Ascending aorta (tissue), 2 donors: Measurements from ENCODE around the gene AFAP1L2. TPM values are rescaled to one million over a fixed set of nuclear protein-coding genes. Genes with fewer than 3 reads are reported as not detected.

Experiments used
- DNase-seq, 2 donors: peaks; one replicate each; pipeline ENCODE4 v3.0.0-alpha.2; 2019; ENCODE audit warnings: low spot score in 2 of 2
- H3K27ac ChIP-seq, 2 donors: fragments of 200-600 bp; sonication (generic); one replicate each; pipeline ENCODE4 v1.5.1; 2016 to 2017; ENCODE audit warnings: mild to moderate bottlenecking in 1 of 2
- H3K27me3 ChIP-seq: fragments of 200-600 bp; sonication (generic); one replicate; pipeline ENCODE4 v1.5.1; 2017
- H3K36me3 ChIP-seq, 2 donors: fragments of 200-600 bp; sonication (generic); one replicate each; pipeline ENCODE4 v1.5.1; 2016
- H3K4me1 ChIP-seq, 2 donors: fragments of 200-600 bp; sonication (generic); one replicate each; pipeline ENCODE4 v1.5.1; 2016 to 2017; ENCODE audit warnings: mild to moderate bottlenecking in 1 of 2
- H3K4me3 ChIP-seq, 2 donors: fragments of 200-600 bp; sonication (generic); one replicate each; pipeline ENCODE4 v1.5.1; 2016 to 2017; ENCODE audit warnings: mild to moderate bottlenecking in 1 of 2
- H3K9me3 ChIP-seq, 2 donors: fragments of 200-600 bp; sonication (generic); one replicate each; pipeline ENCODE4 v1.5.1; 2016
- intact Hi-C: fragments of 100-400 bp; cut with DNase I; formaldehyde crosslinking; loops from one replicate; pipeline ENCODE4 v1.15.1; 2023
- total RNA-seq: library from RNA; depleted of rRNA; stranded (reverse); fragments of >200 nt; gene quantifications from one replicate; pipeline ENCODE4 v1.1.0, GENCODE V29; 2016
- TF ChIP-seq, protein P1 (sequence below), 3 experiments: fragments of 200-600 bp in 2 of 3; fragments of 450-650 bp in 1 of 3; sonication (generic) in 2 of 3; IDR thresholded peaks; one replicate each; pipeline ENCODE4 v1.5.1; 2016 to 2019; ENCODE audit warnings: antibody characterized with exemption in 3 of 3, mild to moderate bottlenecking in 1 of 3, moderate library complexity in 1 of 3

The AFAP1L2 gene
- total RNA-seq, 1 donor from 2014 or later = 30.4 TPM

DNA sequence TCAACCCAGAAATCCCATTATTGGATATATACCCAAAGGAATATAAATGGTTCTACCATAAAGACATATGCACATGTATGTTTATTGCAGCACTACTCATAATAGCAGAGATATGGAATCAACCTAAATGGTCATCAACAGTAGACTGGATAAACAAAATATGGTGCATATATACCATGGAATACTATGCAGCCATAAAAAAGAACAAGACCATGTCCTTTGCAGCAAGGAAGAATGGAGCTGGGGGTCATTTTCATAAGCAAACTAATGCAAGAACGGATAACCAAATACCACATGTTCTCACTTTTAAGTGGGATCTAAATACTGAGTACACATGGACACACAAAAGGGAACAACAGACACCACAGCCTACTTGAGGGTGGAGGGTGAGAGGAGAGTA is 2.2 kb upstream of the AFAP1L2 start:
- no peaks in the 10 kb centered on the region for H3K36me3 ChIP-seq
- H3K4me1 ChIP-seq = peaks cover 0 to 10% of the 10 kb centered on the region in 2 donors
- intact Hi-C loops = no loop called here
- H3K27ac ChIP-seq = no peak overlapping the region
- TF ChIP-seq, protein P1, sequence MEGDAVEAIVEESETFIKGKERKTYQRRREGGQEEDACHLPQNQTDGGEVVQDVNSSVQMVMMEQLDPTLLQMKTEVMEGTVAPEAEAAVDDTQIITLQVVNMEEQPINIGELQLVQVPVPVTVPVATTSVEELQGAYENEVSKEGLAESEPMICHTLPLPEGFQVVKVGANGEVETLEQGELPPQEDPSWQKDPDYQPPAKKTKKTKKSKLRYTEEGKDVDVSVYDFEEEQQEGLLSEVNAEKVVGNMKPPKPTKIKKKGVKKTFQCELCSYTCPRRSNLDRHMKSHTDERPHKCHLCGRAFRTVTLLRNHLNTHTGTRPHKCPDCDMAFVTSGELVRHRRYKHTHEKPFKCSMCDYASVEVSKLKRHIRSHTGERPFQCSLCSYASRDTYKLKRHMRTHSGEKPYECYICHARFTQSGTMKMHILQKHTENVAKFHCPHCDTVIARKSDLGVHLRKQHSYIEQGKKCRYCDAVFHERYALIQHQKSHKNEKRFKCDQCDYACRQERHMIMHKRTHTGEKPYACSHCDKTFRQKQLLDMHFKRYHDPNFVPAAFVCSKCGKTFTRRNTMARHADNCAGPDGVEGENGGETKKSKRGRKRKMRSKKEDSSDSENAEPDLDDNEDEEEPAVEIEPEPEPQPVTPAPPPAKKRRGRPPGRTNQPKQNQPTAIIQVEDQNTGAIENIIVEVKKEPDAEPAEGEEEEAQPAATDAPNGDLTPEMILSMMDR (IDR thresholded peaks at IDR 0.05) = no peak
- no peak overlapping the region for H3K4me3 ChIP-seq
- no peaks in the 10 kb centered on the region for H3K9me3 ChIP-seq
- H3K27me3 ChIP-seq = no peaks in the 10 kb centered on the region
- DNase-seq = no peak

DNA sequence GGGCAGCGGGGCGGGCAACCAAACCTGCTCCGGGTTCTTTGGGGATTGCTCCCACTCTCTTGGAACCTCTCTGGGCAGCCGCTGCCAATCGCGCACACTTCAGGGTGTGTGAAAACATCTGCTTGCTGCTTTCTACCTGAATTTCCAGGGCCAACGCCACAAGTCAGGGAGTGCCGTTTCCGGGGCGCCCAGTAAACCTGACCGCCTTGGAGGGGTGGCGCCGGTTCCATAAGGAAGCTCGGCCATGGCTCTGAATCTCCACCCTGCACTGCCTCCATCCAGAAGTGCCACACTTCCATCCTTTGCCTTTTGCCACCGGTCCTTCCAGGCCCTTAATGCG is 679 bp upstream of the AFAP1L2 start:
- H3K4me1 ChIP-seq = peaks cover 0 to 10% of the 10 kb centered on the region in 2 donors
- H3K27me3 ChIP-seq = no peaks in the 10 kb centered on the region
- H3K4me3 ChIP-seq = peak overlapping the region; percentile 66 to 72
- TF ChIP-seq, protein P1 (IDR thresholded peaks at IDR 0.05) = no peak
- H3K9me3 ChIP-seq = no peaks in the 10 kb centered on the region
- H3K27ac ChIP-seq = peak overlapping the region in 1 of 2 donors; percentile 4
- H3K36me3 ChIP-seq = no peaks in the 10 kb centered on the region
- intact Hi-C loops = loop anchor here (2.0 kb wide), 1 partner anchor 72 kb away; no protein-coding TSS in a partner anchor
- DNase-seq = peak in 1 of 2 donors; percentile 61

DNA sequence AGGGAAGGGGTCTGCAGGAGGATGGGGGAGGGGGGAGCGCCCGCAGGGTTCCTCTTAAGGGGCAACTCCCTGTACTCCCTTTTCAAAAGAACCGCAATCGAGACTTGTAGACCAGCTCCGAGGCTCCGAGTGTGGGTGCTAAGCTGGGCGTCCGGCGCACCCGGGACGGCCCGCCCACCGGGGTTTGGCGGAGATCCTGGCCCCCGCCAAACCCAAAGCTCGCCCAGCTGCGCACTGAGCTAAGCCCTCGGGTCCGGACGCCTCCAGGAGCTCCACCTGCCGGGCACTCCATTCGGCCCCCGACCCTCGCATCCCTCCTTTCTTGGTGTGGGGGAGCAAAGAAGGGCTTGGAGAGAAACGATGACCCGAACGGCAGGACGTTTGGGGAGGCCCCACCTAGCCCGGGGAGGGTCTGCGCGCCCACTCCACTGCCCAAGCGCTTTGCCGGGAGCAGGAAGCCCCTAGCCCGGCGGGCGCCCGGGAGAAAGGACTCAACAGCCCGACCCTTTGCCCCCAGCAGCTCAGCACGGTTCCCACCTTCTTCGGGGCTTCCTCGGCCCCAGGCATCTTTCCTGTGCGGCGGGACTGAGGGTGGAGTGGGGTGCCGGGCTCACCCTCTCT is 651 bp downstream of the AFAP1L2 start:
- H3K27ac ChIP-seq = peak overlapping the region; percentile 24 to 55
- no peaks in the 10 kb centered on the region for H3K36me3 ChIP-seq
- intact Hi-C loops = loop anchor here (2.0 kb wide), 2 partner anchors 71 to 99 kb away; no protein-coding TSS in a partner anchor
- no peaks in the 10 kb centered on the region for H3K9me3 ChIP-seq
- no peaks in the 10 kb centered on the region for H3K27me3 ChIP-seq
- peak overlapping the region; percentile 66 to 72 for H3K4me3 ChIP-seq
- TF ChIP-seq, protein P1 (IDR thresholded peaks at IDR 0.05) = peak in 2 of 3 experiments; percentile 12 to 47
- peak in 1 of 2 donors; percentile 66 for DNase-seq
- H3K4me1 ChIP-seq = peaks cover 0 to 10% of the 10 kb centered on the region in 2 donors

DNA sequence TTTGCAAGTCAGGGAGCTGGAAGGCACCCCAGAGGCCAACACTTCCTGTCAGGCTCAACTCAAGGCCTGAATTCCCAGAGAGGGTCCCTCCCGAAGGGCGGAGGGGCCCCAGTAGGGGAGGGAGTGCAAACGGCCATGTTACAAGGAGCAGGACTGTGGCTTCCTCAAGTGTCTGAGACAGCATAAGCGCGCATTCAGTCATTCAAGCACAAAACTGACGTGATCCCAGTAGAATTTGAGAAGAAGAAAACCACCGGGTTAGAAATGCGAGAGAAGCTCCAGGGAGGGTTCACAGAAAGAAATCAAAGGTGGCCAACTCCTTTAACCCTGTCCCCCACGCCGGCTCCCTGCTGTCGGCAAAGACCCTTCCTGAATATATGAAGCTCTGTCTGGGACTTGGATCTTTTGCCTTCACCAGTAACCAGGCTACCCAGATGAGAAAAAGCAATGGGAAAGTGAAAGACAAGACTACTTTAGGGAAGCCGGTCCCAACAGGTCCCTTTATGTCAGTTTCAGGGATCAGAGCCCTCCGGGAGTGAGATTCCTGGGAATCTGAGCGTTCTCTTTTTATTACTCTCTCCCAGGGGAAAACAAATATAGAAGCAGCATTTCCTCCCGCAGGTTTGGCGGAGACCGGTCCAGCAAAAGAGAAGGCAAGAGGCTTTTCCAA is 1.3 kb downstream of the AFAP1L2 start:
- peak in 1 of 2 donors; percentile 58 for DNase-seq
- Histone ChIP-seq H3K4me1 (peaks cover 0 to 10% of the 10 kb centered on the region in 2 donors), H3K27ac (peak overlapping the region; percentile 24 to 55), H3K9me3 (no peaks in the 10 kb centered on the region), H3K36me3 (no peaks in the 10 kb centered on the region), H3K4me3 (peak overlapping the region; percentile 66 to 72), H3K27me3 (no peaks in the 10 kb centered on the region)
- intact Hi-C loops = loop anchor here (2.0 kb wide), 1 partner anchor 98 kb away; no protein-coding TSS in a partner anchor
- TF ChIP-seq, protein P1 (IDR thresholded peaks at IDR 0.05) = no peak

DNA sequence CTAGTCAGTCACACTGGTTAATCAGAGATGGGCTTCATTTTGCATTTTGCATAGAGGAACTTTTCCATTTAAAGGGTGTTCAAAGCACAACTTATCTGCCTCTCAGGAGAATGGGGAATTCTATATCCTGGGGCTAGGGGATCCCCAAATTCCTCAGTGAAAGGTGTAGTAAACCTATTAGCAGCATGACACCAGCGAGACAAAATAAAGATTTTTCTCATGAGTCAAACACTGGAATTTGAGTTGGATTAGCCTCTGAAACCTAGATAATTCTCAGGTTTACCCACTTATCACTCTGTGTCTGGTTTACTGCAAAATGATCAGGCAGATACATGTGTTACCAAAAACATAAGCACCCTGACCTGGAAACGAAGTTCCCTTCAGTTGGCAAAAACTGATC is 2.1 kb downstream of the AFAP1L2 start:
- Histone ChIP-seq H3K4me3 (no peak overlapping the region), H3K27me3 (no peaks in the 10 kb centered on the region), H3K27ac (no peak overlapping the region), H3K4me1 (peaks cover 0 to 10% of the 10 kb centered on the region in 2 donors), H3K9me3 (no peaks in the 10 kb centered on the region), H3K36me3 (no peaks in the 10 kb centered on the region)
- intact Hi-C loops = loop anchor here (2.0 kb wide), 1 partner anchor 97 kb away; no protein-coding TSS in a partner anchor
- TF ChIP-seq, protein P1 (IDR thresholded peaks at IDR 0.05) = no peak
- no peak for DNase-seq
